Effector memory CD8-positive, alpha-beta T cell (primary cell): Measurements from ENCODE around the gene PTPN23.

Source experiments
- ATAC-seq: fragments of 150-1000 bp; cut with Tn5 transposase; replicated peaks from 2 replicates; pipeline ENCODE4 v1.10.0; 2021; ENCODE audit warnings: mild to moderate bottlenecking, moderate library complexity
- DNase-seq, 3 experiments: peaks; one replicate each; pipeline ENCODE4 v3.0.0; 2021
- H3K27ac Mint-ChIP-seq, 2 donors: one replicate each; pipeline ENCODE4 v1.8.0; 2022; ENCODE audit warnings: mild to moderate bottlenecking in 2 of 2, mixed read lengths in 2 of 2, moderate library complexity in 2 of 2
- H3K27me3 Mint-ChIP-seq, 2 donors: one replicate each; pipeline ENCODE4 v1.8.0; 2022; ENCODE audit warnings: mixed read lengths in 2 of 2
- H3K36me3 Mint-ChIP-seq: one replicate; pipeline ENCODE4 v1.8.0; 2022; ENCODE audit warnings: mild to moderate bottlenecking, moderate library complexity, mixed read lengths; ENCODE audit not compliant: insufficient read depth
- H3K4me1 Mint-ChIP-seq, 2 donors: one replicate each; pipeline ENCODE4 v1.8.0; 2022; ENCODE audit warnings: low read depth in 2 of 2, mixed read lengths in 2 of 2
- H3K4me3 Mint-ChIP-seq, 2 donors: one replicate each; pipeline ENCODE4 v1.8.0; 2022; ENCODE audit warnings: mild to moderate bottlenecking in 2 of 2, mixed read lengths in 2 of 2, moderate library complexity in 2 of 2
- H3K9me3 Mint-ChIP-seq, 2 donors: one replicate each; pipeline ENCODE4 v1.8.0; 2022; ENCODE audit warnings: mixed read lengths in 2 of 2

PTPN23 gene

DNA sequence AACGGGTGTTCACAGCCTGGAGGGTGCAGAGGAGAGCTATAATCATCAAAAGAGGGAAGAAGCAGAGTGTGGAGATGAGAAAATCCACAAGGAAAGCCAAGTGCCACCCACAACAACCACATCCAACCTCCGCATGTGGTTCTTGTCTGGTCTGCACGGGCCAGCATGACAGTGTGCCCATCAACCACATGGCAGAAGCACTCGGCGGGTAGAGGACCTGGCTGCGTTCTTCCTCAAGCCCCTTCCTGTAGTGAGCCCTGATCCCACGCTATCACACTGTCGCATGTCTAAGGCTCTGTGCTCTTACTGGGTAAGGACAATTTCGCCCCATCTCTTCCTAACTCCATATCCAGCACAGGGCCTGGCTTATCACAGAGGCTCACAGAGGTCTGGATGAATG, 41.9 kb downstream of the PTPN23 start:
- DNase-seq (no peak), ATAC-seq (no peak)
- Mint-ChIP-seq H3K4me3 (no peak overlapping the region), H3K9me3 (no peaks in the 10 kb centered on the region), H3K27ac (peak overlapping the region; percentile 57 to 67), H3K27me3 (no peaks in the 10 kb centered on the region), H3K36me3 (peaks cover 9% of the 10 kb centered on the region), H3K4me1 (peaks cover 15 to 24% of the 10 kb centered on the region in 2 donors)

- H3K36me3 Mint-ChIP-seq: peaks cover 9% of the 10 kb centered on the region
- no peaks in the 10 kb centered on the region for H3K9me3 Mint-ChIP-seq
- H3K4me3 Mint-ChIP-seq: no peak overlapping the region
- H3K27ac Mint-ChIP-seq: peak overlapping the region; percentile 57 to 67
- H3K4me1 Mint-ChIP-seq: peaks cover 15 to 24% of the 10 kb centered on the region in 2 donors
- no peaks in the 10 kb centered on the region for H3K27me3 Mint-ChIP-seq
- DNase-seq: no peak
- ATAC-seq: no peak
These were observed 42.8 kb downstream of the PTPN23 start for GRCh38 chr3:47423548-47424145.

DNA sequence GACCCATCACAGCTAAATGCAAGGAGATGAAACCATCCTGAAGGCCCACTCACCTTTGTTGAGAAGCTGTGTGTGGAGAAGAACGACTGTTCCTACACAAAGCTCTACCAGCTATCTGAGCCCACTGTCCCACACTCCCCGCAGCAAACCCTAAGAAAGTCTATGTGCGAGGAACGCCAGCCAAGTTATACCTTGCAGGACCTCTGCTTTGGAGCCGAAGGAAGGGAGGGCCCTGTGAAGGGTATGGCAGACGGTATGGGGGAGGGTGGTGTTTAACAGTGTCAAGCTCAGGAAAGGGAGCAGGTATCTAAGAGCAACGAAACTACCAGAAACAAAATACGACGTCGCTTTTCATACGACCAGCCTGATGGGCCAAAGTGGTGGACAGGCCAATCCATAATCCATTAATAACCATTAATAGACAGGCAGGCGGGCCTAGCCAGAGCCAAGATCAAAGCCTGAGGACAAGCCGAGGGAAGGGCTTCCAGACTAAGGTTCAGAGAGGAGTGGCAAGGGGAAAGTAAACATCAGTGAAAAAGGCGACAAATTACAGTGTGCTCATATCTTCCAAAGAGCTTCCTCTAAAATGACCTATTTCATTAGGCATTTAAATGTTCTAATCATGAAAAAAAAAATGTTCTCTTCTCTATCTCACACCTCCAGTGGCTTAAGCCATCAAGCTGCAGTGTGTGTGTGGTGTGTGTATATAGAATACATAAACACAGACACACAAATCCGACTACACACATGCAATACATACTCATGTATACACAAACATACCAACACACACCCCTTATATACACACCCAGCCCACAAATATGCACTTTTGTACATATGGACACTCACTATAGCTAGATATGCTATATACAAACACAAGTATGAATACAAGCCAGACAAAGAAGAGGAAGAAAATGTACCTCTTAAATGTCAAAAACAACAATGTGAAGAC, 43.9 kb downstream of the PTPN23 start:
- DNase-seq (no peak), ATAC-seq (no peak)
- peak overlapping the region in 1 of 2 donors; percentile 1 for H3K27ac Mint-ChIP-seq
- no peaks in the 10 kb centered on the region for H3K9me3 Mint-ChIP-seq
- H3K4me3 Mint-ChIP-seq: no peak overlapping the region
- no peaks in the 10 kb centered on the region for H3K27me3 Mint-ChIP-seq
- peaks cover 9% of the 10 kb centered on the region for H3K36me3 Mint-ChIP-seq
- H3K4me1 Mint-ChIP-seq: peaks cover 15 to 24% of the 10 kb centered on the region in 2 donors

DNA sequence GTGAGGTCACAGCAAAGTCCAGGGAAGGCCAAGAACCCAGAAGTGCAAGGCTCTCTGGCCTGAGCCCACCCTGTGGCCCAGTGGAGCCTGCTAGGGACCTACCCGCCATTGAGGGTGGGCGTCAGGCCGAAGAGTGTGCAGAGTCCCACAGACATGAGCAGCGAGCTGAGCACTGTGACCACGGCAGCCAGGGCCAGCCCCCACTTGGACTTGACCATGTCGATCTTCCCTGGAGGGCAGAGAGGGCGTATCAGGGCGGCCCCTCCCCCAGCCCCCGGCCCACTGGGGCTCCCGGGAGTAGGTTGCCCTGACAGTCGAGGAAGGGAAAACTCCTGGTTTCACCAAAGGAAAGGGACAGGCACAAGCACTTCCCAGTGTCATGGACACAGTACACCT, 44.6 kb downstream of the PTPN23 start:
- H3K4me3 Mint-ChIP-seq: no peak overlapping the region

DNA sequence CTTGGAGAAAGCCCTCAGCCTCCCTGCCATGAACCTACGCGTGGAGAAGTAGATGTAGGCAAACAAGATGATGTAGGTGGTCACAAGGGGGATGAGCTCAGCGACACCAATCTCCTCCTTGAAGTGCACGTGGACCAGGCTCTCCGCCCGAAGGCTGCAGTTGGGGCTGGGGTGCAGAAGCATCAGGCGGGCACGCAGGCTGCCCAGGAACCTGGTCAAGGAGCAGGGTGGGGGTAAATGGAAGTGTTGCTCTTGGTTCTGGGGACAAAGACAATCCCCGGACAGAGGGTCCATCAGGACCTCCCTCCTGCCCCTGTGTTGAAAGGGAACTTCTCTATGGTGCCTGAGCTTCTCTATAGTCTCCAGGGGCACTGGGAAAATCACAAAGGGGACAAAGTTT, 45.1 kb downstream of the PTPN23 start:
- Mint-ChIP-seq H3K4me1 (peaks cover 15 to 21% of the 10 kb centered on the region in 2 donors), H3K4me3 (no peak overlapping the region), H3K27me3 (no peaks in the 10 kb centered on the region), H3K9me3 (no peaks in the 10 kb centered on the region), H3K27ac (no peak overlapping the region), H3K36me3 (peaks cover 5% of the 10 kb centered on the region)
- ATAC-seq (no peak), DNase-seq (no peak)

More for the DNA sequence above, 44.6 kb downstream of the PTPN23 start:
- peaks cover 15 to 24% of the 10 kb centered on the region in 2 donors for H3K4me1 Mint-ChIP-seq
- ATAC-seq: no peak
- no peaks in the 10 kb centered on the region for H3K27me3 Mint-ChIP-seq
- peaks cover 5% of the 10 kb centered on the region for H3K36me3 Mint-ChIP-seq
- DNase-seq: no peak
- peak overlapping the region in 1 of 2 donors; percentile 1 for H3K27ac Mint-ChIP-seq
- no peaks in the 10 kb centered on the region for H3K9me3 Mint-ChIP-seq

- no peak for ATAC-seq
- Mint-ChIP-seq H3K27ac (no peak overlapping the region), H3K4me1 (peaks cover 0 to 5% of the 10 kb centered on the region in 2 donors), H3K27me3 (no peaks in the 10 kb centered on the region), H3K4me3 (no peak overlapping the region), H3K9me3 (no peaks in the 10 kb centered on the region), H3K36me3 (peaks cover 11% of the 10 kb centered on the region)
- no peak for DNase-seq
These were observed 47.0 kb downstream of the PTPN23 start for GRCh38 chr3:47427866-47428265.

- H3K36me3 Mint-ChIP-seq: peaks cover 16% of the 10 kb centered on the region
- H3K27me3 Mint-ChIP-seq: no peaks in the 10 kb centered on the region
- ATAC-seq (no peak), DNase-seq (no peak)
- no peaks in the 10 kb centered on the region for H3K9me3 Mint-ChIP-seq
- no peak overlapping the region for H3K4me3 Mint-ChIP-seq
- H3K4me1 Mint-ChIP-seq: peaks cover 2 to 5% of the 10 kb centered on the region in 2 donors
- H3K27ac Mint-ChIP-seq: peak overlapping the region in 1 of 2 donors; percentile 59
These were observed 47.8 kb downstream of the PTPN23 start for GRCh38 chr3:47428662-47429061.

- Mint-ChIP-seq H3K4me3 (no peak overlapping the region), H3K27ac (peak overlapping the region; percentile 36 to 49), H3K4me1 (peaks cover 0 to 5% of the 10 kb centered on the region in 2 donors), H3K36me3 (peaks cover 22% of the 10 kb centered on the region), H3K27me3 (no peaks in the 10 kb centered on the region), H3K9me3 (no peaks in the 10 kb centered on the region)
- DNase-seq: no peak
- ATAC-seq: no peak
These were observed 48.9 kb downstream of the PTPN23 start for GRCh38 chr3:47429476-47430270.

GRCh38 chr3:47430606-47431005, 49.8 kb downstream of the PTPN23 start:
- Mint-ChIP-seq H3K9me3 (no peaks in the 10 kb centered on the region), H3K27ac (peak overlapping the region in 1 of 2 donors; percentile 50), H3K27me3 (no peaks in the 10 kb centered on the region), H3K4me3 (no peak overlapping the region), H3K36me3 (peaks cover 26% of the 10 kb centered on the region), H3K4me1 (peaks cover 2 to 5% of the 10 kb centered on the region in 2 donors)
- ATAC-seq: no peak
- no peak for DNase-seq

DNA sequence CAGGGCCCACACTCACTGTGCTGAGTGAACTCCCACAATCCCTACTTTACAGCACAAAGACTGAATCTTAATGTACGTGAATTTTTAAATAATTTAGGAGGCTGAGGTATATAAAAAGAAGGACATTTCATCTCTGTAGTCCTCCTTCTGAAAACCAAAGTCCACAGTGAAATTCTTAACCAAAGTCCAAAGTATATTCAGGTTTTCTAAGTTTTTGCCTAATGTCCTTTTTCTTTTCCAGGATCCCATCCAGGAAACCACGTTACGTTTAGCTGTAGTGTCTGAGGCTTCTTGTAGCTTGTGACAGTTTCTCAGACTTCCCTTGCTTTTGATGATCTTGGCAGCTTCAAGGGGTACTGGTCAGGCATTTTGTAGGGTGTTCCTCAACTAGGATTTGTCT, 50.4 kb downstream of the PTPN23 start:
- DNase-seq (no peak), ATAC-seq (no peak)
- H3K27me3 Mint-ChIP-seq: no peaks in the 10 kb centered on the region
- H3K4me3 Mint-ChIP-seq: no peak overlapping the region
- H3K27ac Mint-ChIP-seq: peak overlapping the region in 1 of 2 donors; percentile 50
- peaks cover 24% of the 10 kb centered on the region for H3K36me3 Mint-ChIP-seq
- peaks cover 2 to 5% of the 10 kb centered on the region in 2 donors for H3K4me1 Mint-ChIP-seq
- no peaks in the 10 kb centered on the region for H3K9me3 Mint-ChIP-seq

DNA sequence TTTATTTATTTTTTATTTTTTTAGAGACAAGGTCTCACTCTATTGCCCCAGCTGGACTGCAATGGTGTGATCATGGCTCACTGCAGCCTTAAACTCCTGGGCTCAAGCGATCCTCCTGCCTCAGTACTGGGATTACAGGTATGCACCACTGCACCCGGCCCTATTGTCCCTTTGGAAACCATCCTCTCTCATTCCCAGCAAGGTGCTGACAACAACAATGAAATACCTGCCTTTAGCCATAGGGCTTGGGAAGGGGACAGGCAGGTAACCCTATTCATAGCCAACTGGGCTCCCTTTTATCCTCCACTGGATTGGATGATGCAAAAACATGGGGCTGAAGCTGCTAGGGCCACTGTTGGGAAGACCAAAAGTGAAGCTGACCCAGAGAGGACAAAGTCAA, 51.9 kb downstream of the PTPN23 start:
- Mint-ChIP-seq H3K27ac (no peak overlapping the region), H3K4me1 (peaks cover 2 to 5% of the 10 kb centered on the region in 2 donors), H3K4me3 (no peak overlapping the region), H3K27me3 (no peaks in the 10 kb centered on the region), H3K36me3 (peaks cover 28% of the 10 kb centered on the region), H3K9me3 (no peaks in the 10 kb centered on the region)
- DNase-seq: no peak
- no peak for ATAC-seq

- no peak for DNase-seq
- Mint-ChIP-seq H3K27ac (peak overlapping the region in 1 of 2 donors; percentile 56), H3K4me3 (no peak overlapping the region), H3K9me3 (no peaks in the 10 kb centered on the region), H3K36me3 (peaks cover 33% of the 10 kb centered on the region), H3K4me1 (peaks cover 2 to 5% of the 10 kb centered on the region in 2 donors), H3K27me3 (no peaks in the 10 kb centered on the region)
- ATAC-seq: no peak
These were observed 53.0 kb downstream of the PTPN23 start for GRCh38 chr3:47433796-47434195.

GRCh38 chr3:47434849-47435248, 54.0 kb downstream of the PTPN23 start:
- H3K4me1 Mint-ChIP-seq: peaks cover 2 to 5% of the 10 kb centered on the region in 2 donors
- H3K4me3 Mint-ChIP-seq: no peak overlapping the region
- H3K27me3 Mint-ChIP-seq: no peaks in the 10 kb centered on the region
- ATAC-seq (no peak), DNase-seq (no peak)
- H3K9me3 Mint-ChIP-seq: no peaks in the 10 kb centered on the region
- no peak overlapping the region for H3K27ac Mint-ChIP-seq
- peaks cover 39% of the 10 kb centered on the region for H3K36me3 Mint-ChIP-seq
